ENCODE data around the gene SLC13A4. TPM values are rescaled to one million over a fixed set of nuclear protein-coding genes. Genes with fewer than 3 reads are reported as not detected.
A peak's percentile ranks its signal among the peaks of the same experiment; 100 is the strongest.

The SLC13A4 gene
- total RNA-seq, 4 donors from 2014 or later = not detected

DNA sequence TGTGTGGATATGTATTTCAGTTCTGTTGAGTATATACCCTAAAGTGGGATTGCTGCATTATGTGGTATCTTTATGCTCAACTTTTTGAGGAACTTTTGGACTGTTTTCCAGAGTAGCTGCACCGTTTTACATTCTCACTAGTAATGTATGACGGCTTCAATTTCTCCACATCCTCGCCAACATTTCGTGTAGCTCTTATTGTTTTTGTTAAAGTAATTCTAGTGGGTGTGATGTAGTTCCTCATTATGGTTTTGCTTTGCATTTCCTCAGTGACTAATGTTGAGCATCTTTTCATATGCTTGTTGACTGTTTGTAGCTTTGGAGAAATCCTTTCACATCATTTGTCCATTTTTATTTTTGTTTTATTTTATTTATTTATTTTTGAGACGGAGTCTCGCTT lies 61.1 kb downstream of the SLC13A4 start:
- H3K36me3 ChIP-seq = peaks cover 0 to 6% (median 2%) of the 10 kb centered on the region in 4 donors
- TF ChIP-seq, protein P1, sequence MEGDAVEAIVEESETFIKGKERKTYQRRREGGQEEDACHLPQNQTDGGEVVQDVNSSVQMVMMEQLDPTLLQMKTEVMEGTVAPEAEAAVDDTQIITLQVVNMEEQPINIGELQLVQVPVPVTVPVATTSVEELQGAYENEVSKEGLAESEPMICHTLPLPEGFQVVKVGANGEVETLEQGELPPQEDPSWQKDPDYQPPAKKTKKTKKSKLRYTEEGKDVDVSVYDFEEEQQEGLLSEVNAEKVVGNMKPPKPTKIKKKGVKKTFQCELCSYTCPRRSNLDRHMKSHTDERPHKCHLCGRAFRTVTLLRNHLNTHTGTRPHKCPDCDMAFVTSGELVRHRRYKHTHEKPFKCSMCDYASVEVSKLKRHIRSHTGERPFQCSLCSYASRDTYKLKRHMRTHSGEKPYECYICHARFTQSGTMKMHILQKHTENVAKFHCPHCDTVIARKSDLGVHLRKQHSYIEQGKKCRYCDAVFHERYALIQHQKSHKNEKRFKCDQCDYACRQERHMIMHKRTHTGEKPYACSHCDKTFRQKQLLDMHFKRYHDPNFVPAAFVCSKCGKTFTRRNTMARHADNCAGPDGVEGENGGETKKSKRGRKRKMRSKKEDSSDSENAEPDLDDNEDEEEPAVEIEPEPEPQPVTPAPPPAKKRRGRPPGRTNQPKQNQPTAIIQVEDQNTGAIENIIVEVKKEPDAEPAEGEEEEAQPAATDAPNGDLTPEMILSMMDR (IDR thresholded peaks at IDR 0.05) = no peak
- no peak for TF ChIP-seq POLR2AphosphoS5 (IDR thresholded peaks at IDR 0.05)
- no peak for TF ChIP-seq POLR2A (IDR thresholded peaks at IDR 0.05; ENCODE audit: low read depth)
- TF ChIP-seq EP300 (IDR thresholded peaks at IDR 0.05) = no peak
- 85% methylated on average over 6 of the region's 6 CpGs for whole genome bisulfite sequencing
- DNase-seq (ENCODE audit: extremely low spot score) = no peak
- H3K27ac ChIP-seq (replicated peaks in 1 of 4) = no peak overlapping the region
- no peaks in the 10 kb centered on the region for H3K9me3 ChIP-seq
- no peaks in the 10 kb centered on the region for H3K27me3 ChIP-seq
- H3K4me3 ChIP-seq = no peak overlapping the region
- intact Hi-C loops (cut with DNase I) = loop anchor here (5.0 kb wide), 1 partner anchor 340 kb away; no protein-coding TSS in a partner anchor
- H3K4me1 ChIP-seq = peaks cover 56 to 76% (median 59%) of the 10 kb centered on the region in 4 donors

- no peak for DNase-seq (ENCODE audit: extremely low spot score)
- no peak for TF ChIP-seq EP300 (IDR thresholded peaks at IDR 0.05)
- TF ChIP-seq, protein P1 (IDR thresholded peaks at IDR 0.05) = no peak
- no peak for TF ChIP-seq POLR2AphosphoS5 (IDR thresholded peaks at IDR 0.05)
- no peak for TF ChIP-seq POLR2A (IDR thresholded peaks at IDR 0.05; ENCODE audit: low read depth)
- intact Hi-C loops (cut with DNase I) = loop anchor here (5.0 kb wide), 1 partner anchor 341 kb away; no protein-coding TSS in a partner anchor
- peaks cover 53 to 74% (median 58%) of the 10 kb centered on the region in 4 donors for H3K4me1 ChIP-seq
- H3K9me3 ChIP-seq = no peaks in the 10 kb centered on the region
- H3K36me3 ChIP-seq = peaks cover 0 to 6% (median 2%) of the 10 kb centered on the region in 4 donors
- no peaks in the 10 kb centered on the region for H3K27me3 ChIP-seq
- WGBS = 92% methylated on average over 11 of the region's 11 CpGs
- no peak overlapping the region for H3K4me3 ChIP-seq
- H3K27ac ChIP-seq (replicated peaks in 1 of 4) = no peak overlapping the region
Observed at GRCh38 chr7:135666156-135666555, 61.8 kb downstream of the SLC13A4 start.

- peaks cover 0 to 6% (median 2%) of the 10 kb centered on the region in 4 donors for H3K36me3 ChIP-seq
- H3K4me3 ChIP-seq = no peak overlapping the region
- no peaks in the 10 kb centered on the region for H3K9me3 ChIP-seq
- H3K27me3 ChIP-seq = no peaks in the 10 kb centered on the region
- no peak for DNase-seq (ENCODE audit: extremely low spot score)
- intact Hi-C loops (cut with DNase I) = loop anchor here (5.0 kb wide), 1 partner anchor 342 kb away; no protein-coding TSS in a partner anchor
- TF ChIP-seq POLR2A (IDR thresholded peaks at IDR 0.05; ENCODE audit: low read depth) (no peak), POLR2AphosphoS5 (IDR thresholded peaks at IDR 0.05) (no peak), EP300 (IDR thresholded peaks at IDR 0.05) (no peak)
- TF ChIP-seq, protein P1 (IDR thresholded peaks at IDR 0.05) = no peak
- peaks cover 43 to 66% (median 48%) of the 10 kb centered on the region in 4 donors for H3K4me1 ChIP-seq
- no peak overlapping the region for H3K27ac ChIP-seq (replicated peaks in 1 of 4)
- WGBS = 66% methylated on average over 3 of the region's 3 CpGs
Observed at GRCh38 chr7:135665042-135665441, 62.9 kb downstream of the SLC13A4 start.

DNA sequence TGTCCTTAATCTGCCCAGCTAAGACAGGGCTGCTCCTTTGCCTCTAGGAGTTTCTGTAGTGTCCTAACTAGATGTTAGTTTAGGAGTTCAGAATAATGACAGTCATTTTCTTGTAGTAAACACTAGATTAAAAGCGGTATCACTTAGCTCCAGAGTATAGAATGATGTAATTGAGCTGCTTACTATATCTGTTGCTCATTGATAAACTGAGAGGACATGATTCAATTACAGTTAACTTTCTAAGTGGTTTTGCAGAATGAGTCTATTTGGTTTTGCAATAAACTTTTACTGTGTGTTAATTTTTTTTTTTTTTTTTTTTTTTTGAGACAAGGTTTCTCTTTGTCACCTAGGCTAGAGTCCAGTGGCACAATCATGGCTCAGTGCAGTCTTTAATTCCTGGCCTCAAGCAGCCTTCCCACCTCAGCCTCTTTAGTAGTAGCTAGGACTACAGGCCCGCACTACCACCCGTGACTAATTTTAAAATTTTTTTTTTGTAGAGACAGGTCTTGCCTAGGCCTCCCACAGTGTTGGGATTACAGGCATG lies 63.9 kb downstream of the SLC13A4 start:
- Histone ChIP-seq H3K27ac (replicated peaks in 1 of 4) (peak overlapping the region in 2 of 4 donors; percentile 95 to 97), H3K36me3 (peaks cover 0 to 6% (median 2%) of the 10 kb centered on the region in 4 donors), H3K4me1 (peaks cover 35 to 57% (median 40%) of the 10 kb centered on the region in 4 donors), H3K9me3 (no peaks in the 10 kb centered on the region), H3K4me3 (peak overlapping the region in 3 of 4 donors; percentile 78 to 99 (median 98)), H3K27me3 (no peaks in the 10 kb centered on the region)
- intact Hi-C loops (cut with DNase I) = loop anchor here (5.0 kb wide), 1 partner anchor 313 kb away; the partner anchor contains the start of gene MTPN
- no peak for DNase-seq (ENCODE audit: extremely low spot score)
- TF ChIP-seq POLR2A (IDR thresholded peaks at IDR 0.05; ENCODE audit: low read depth) (no peak), POLR2AphosphoS5 (IDR thresholded peaks at IDR 0.05) (no peak), EP300 (IDR thresholded peaks at IDR 0.05) (no peak)
- TF ChIP-seq, protein P1 (IDR thresholded peaks at IDR 0.05) = no peak
- 76% methylated on average over 3 of the region's 3 CpGs for WGBS

All from esophagus muscularis mucosa (tissue), 4 donors.